Thyroid gland (tissue), 4 donors: Measurements from ENCODE around the gene TMEM170A.

ENCODE experiments used
- POLR2A ChIP-seq, 2 donors: fragments of 450-650 bp; IDR thresholded peaks; one replicate each; pipeline ENCODE4 v1.6.1; 2017; ENCODE audit warnings: antibody characterized with exemption in 2 of 2, mild to moderate bottlenecking in 2 of 2, moderate library complexity in 1 of 2
- TF ChIP-seq, protein P1 (sequence below), 6 experiments: fragments of 200-600 bp in 3 of 6; fragments of 450-650 bp in 3 of 6; sonication (generic) in 3 of 6; IDR thresholded peaks; one replicate each; pipeline ENCODE4 v1.5.1; 2016 to 2019; ENCODE audit warnings: antibody characterized with exemption in 6 of 6, mild to moderate bottlenecking in 2 of 6, inconsistent platforms in 1 of 6, moderate library complexity in 1 of 6

DNA sequence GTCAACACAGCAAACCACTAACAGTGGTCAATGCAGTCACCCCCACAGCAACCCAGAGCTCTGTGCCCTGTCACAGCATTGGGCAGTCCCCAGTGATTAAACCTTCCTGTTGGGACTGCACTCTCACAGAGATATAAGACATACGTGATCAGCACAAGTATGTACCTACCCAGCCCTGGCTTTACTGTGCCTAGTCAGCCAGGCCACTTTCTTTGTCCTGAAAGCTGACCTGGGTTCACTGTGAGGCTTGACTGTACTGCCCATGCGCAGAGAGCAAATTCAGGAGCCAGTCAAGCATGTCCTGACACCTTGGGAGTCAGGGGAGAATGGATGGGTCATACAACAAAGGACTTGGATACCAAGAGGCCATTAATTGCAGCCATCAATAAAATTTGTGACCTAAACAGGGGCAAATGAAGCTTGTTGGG is 10.9 kb upstream of the TMEM170A start:
- TF ChIP-seq, protein P1, sequence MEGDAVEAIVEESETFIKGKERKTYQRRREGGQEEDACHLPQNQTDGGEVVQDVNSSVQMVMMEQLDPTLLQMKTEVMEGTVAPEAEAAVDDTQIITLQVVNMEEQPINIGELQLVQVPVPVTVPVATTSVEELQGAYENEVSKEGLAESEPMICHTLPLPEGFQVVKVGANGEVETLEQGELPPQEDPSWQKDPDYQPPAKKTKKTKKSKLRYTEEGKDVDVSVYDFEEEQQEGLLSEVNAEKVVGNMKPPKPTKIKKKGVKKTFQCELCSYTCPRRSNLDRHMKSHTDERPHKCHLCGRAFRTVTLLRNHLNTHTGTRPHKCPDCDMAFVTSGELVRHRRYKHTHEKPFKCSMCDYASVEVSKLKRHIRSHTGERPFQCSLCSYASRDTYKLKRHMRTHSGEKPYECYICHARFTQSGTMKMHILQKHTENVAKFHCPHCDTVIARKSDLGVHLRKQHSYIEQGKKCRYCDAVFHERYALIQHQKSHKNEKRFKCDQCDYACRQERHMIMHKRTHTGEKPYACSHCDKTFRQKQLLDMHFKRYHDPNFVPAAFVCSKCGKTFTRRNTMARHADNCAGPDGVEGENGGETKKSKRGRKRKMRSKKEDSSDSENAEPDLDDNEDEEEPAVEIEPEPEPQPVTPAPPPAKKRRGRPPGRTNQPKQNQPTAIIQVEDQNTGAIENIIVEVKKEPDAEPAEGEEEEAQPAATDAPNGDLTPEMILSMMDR (IDR thresholded peaks at IDR 0.05): no peak
- TF ChIP-seq POLR2A (IDR thresholded peaks at IDR 0.05): no peak
